ENCODE results near the gene GFPT1. TPM values are rescaled to one million over a fixed set of nuclear protein-coding genes. Genes with fewer than 3 reads are reported as not detected.

GFPT1 gene
- polyA plus RNA-seq, 1 experiment = 14.8 TPM

DNA sequence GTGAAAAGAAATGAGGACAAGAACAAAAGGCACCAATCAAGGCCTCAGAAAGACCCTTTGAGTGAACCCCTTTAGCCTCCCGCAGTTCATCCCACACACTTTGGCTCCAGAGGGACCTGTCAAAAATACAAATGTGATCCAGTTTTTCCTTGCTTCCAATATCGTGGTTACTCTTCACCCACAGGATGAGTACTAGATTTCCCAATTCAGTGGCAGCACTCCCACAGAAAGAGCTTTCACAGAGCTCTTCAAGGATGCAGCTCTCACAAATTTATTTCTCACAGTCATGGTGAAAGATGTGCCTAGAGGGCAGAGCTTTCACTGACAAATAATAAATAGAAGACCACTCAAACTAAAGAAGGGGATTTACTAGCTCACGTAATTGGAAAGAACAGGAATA, 3.0 kb upstream of the GFPT1 start:
- Histone ChIP-seq H3K27me3 (ENCODE audit: control insufficient read depth, insufficient read depth, low read length) (no peaks in the 10 kb centered on the region), H3K4me3 (ENCODE audit: low read depth, low read length) (no peak overlapping the region), H3K36me3 (ENCODE audit: control insufficient read depth, insufficient read depth, low read length) (peaks cover 3% of the 10 kb centered on the region)
- ChIA-PET POLR2A (no interaction called here), CTCF (no interaction called here)
- TF ChIP-seq, protein P1, sequence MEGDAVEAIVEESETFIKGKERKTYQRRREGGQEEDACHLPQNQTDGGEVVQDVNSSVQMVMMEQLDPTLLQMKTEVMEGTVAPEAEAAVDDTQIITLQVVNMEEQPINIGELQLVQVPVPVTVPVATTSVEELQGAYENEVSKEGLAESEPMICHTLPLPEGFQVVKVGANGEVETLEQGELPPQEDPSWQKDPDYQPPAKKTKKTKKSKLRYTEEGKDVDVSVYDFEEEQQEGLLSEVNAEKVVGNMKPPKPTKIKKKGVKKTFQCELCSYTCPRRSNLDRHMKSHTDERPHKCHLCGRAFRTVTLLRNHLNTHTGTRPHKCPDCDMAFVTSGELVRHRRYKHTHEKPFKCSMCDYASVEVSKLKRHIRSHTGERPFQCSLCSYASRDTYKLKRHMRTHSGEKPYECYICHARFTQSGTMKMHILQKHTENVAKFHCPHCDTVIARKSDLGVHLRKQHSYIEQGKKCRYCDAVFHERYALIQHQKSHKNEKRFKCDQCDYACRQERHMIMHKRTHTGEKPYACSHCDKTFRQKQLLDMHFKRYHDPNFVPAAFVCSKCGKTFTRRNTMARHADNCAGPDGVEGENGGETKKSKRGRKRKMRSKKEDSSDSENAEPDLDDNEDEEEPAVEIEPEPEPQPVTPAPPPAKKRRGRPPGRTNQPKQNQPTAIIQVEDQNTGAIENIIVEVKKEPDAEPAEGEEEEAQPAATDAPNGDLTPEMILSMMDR (IDR thresholded peaks at IDR 0.05; ENCODE audit: insufficient read depth, low read depth, low read length) = no peak
- DNase-seq (ENCODE audit: low read depth) = no peak

DNA sequence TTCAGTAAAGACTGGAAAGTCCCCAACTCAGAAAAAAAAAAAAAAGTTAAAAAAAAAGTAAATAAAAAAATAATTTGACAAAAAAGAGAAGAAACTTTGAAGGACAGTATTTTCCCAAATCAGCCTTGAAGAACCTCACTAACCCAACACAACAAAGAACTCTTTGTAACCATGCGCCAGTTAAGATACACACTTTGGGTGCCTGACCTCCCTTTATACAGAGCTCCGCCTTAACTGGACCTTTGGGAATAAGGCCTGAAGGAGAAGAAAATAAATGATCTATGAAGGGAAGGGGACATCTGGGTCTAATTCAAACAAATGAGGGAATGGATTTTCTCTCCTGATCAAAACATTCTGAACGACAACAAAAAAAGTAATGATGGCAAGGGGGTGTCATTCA, 2.2 kb upstream of the GFPT1 start:
- H3K27me3 ChIP-seq (ENCODE audit: control insufficient read depth, insufficient read depth, low read length) = no peaks in the 10 kb centered on the region
- DNase-seq (ENCODE audit: low read depth) = no peak
- H3K36me3 ChIP-seq (ENCODE audit: control insufficient read depth, insufficient read depth, low read length) = peaks cover 2% of the 10 kb centered on the region; the same call in 1 of the 2 replicates
- ChIA-PET POLR2A (no interaction called here), CTCF (no interaction called here)
- TF ChIP-seq, protein P1 (IDR thresholded peaks at IDR 0.05; ENCODE audit: insufficient read depth, low read depth, low read length) = no peak
- H3K4me3 ChIP-seq (ENCODE audit: low read depth, low read length) = no peak overlapping the region

DNA sequence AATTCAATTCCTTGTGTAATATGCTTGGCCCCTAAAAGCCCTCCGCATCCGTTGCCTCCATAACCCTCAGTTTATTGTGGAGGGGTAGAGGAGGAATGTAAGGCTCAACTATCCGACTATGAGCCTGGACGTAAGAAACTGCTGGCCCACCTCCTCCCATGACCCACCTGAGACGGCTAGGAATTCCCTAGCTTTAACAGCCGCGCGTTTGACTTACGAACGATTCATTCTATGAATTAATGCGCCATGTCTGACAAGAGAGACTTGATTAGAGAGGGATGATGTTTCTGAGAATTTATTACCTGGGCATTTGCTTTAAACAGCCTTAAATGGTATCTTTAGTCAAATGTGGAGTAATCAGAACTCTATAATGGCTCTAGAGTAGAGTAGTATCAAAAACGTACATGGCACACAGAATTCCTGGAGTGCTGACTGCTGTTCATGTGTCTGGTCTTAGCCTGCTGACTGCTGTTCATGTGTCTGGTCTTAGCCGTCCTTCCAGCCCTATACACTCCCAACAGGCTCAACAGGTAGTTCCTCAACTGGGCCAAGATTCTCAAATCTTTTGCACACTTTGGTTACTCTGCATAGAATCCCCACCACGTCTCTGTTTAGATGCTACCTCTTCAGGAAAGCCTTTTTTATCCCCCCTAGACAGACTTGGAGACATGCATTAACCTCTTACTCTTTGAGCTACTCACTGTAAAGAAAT, 899 bp upstream of the GFPT1 start:
- POLR2A ChIA-PET = no interaction called here
- CTCF ChIA-PET = interaction anchor here (0.6 to 1.0 kb wide), 3 partner anchors 8 to 33 kb away, joined by 3 read pairs; no protein-coding TSS in a partner anchor
- TF ChIP-seq, protein P1 (IDR thresholded peaks at IDR 0.05; ENCODE audit: insufficient read depth, low read depth, low read length) = no peak
- no peak for DNase-seq (ENCODE audit: low read depth)
- no peaks in the 10 kb centered on the region for H3K36me3 ChIP-seq (ENCODE audit: control insufficient read depth, insufficient read depth, low read length)
- peak overlapping the region; percentile 61 for H3K4me3 ChIP-seq (ENCODE audit: low read depth, low read length)
- no peaks in the 10 kb centered on the region for H3K27me3 ChIP-seq (ENCODE audit: control insufficient read depth, insufficient read depth, low read length)

DNA sequence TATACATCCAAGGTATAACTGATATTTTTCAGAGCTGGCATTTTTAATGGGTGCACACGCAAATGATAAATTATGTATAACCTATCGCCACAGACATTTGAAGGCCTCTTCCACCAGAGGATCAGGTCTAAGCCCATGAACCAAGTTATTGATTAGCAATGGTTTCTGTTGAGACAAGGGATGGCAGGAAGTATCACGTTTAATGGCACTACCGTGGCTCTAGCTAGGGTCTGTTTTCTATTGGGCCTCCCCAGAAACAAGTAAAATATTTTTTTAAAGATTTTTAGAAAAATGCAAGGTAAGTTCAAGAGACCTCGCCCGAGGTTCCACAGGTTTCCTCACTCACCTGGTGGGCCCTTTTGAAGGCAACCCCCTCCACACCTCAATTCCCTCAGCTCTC, 667 bp downstream of the GFPT1 start:
- POLR2A ChIA-PET = no interaction called here
- Histone ChIP-seq H3K36me3 (ENCODE audit: control insufficient read depth, insufficient read depth, low read length) (no peaks in the 10 kb centered on the region), H3K4me3 (ENCODE audit: low read depth, low read length) (peak overlapping the region; percentile 98), H3K27me3 (ENCODE audit: control insufficient read depth, insufficient read depth, low read length) (no peaks in the 10 kb centered on the region)
- DNase-seq (ENCODE audit: low read depth) = no peak
- TF ChIP-seq, protein P1 (IDR thresholded peaks at IDR 0.05; ENCODE audit: insufficient read depth, low read depth, low read length) = no peak
- CTCF ChIA-PET = interaction anchor here (0.8 to 2.9 kb wide), 3 partner anchors 8 to 43 kb away, joined by 3 to 9 read pairs (median 3); no protein-coding TSS in a partner anchor

DNA sequence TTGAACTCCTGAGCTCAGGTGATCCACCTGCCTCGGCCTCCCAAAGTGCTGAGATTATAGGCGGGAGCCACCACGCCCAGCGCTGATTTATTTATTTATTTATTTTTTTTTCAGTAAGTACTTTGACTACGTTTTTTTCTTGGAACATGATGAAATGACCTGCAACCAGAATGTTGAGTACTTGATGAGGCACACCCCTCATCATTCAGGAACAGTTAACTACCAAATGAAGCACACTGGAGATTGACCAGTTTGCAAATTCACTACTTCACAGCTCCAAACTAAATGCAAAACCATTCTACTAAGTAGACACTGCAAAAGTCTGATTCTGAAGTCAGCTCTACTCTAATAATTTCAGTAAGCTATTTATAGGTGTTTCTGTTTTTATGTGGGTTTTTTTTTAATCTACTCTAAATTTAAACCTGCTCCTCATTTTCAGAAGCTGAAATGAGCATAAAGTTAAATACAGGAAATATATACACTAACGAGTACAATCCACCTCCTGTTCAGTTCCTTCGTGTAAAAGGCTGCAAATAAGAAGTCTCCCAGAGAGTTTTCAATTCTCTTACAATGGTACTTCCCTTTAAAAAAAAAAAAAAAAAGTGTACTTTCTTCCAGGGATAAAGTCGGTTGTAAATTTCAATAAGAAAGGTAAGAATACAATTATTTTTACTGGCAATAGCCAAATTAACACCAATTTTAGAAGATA, 1.4 kb downstream of the GFPT1 start:
- ChIA-PET POLR2A (no interaction called here), CTCF (interaction anchor here (1.1 to 2.9 kb wide), 2 partner anchors 10 to 44 kb away, joined by 3 to 9 read pairs; no protein-coding TSS in a partner anchor)
- Histone ChIP-seq H3K4me3 (ENCODE audit: low read depth, low read length) (peak overlapping the region; percentile 98), H3K27me3 (ENCODE audit: control insufficient read depth, insufficient read depth, low read length) (no peaks in the 10 kb centered on the region), H3K36me3 (ENCODE audit: control insufficient read depth, insufficient read depth, low read length) (no peaks in the 10 kb centered on the region)
- TF ChIP-seq, protein P1 (IDR thresholded peaks at IDR 0.05; ENCODE audit: insufficient read depth, low read depth, low read length) = no peak
- DNase-seq (ENCODE audit: low read depth) = no peak
